ENCODE measurements around the gene PTGDR2.

Gene PTGDR2

DNA sequence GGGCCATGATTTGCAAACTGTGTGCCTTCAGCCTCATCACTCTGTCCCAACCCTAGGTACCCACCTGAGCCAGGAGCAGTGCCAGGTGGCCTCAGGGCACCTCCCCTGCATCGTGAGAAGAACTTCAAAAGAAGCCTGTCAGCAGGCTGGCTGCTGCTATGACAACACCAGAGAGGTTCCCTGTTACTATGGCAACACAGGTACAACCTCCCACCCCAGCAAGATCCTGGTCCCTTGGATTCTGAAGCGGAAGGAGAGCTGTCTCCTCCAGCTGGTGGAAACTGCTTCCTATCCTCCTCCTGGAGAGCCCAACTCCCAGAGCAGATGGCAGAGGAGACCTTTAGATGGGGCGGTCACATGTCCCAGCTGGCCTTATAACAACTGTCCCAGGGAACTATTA, 14.5 kb upstream of the PTGDR2 start:
- Histone ChIP-seq H3K79me2 (ENCODE audit: low read length) (no peaks in the 10 kb centered on the region), H3K4me2 (ENCODE audit: low read length) (no peak overlapping the region), H3K27me3 (ENCODE audit: low read depth, low read length) (no peaks in the 10 kb centered on the region), H3K9me3 (ENCODE audit: insufficient read depth, low read length) (no peaks in the 10 kb centered on the region), H3K36me3 (replicated peaks; ENCODE audit: low read depth, low read length) (no peaks in the 10 kb centered on the region), H4K20me1 (ENCODE audit: insufficient read depth, low read length) (no peaks in the 10 kb centered on the region), H2AFZ (ENCODE audit: low read depth, low read length) (no peak overlapping the region), H3K9ac (ENCODE audit: low read length) (no peak overlapping the region), H3K27ac (ENCODE audit: low read length) (no peak overlapping the region), H3K4me1 (ENCODE audit: low read length) (no peaks in the 10 kb centered on the region), H3K4me3 (ENCODE audit: low read length) (no peak overlapping the region)
- TF ChIP-seq EZH2phosphoT487 (IDR thresholded peaks at IDR 0.05; ENCODE audit: low read depth), result no peak
- TF ChIP-seq, protein P1, sequence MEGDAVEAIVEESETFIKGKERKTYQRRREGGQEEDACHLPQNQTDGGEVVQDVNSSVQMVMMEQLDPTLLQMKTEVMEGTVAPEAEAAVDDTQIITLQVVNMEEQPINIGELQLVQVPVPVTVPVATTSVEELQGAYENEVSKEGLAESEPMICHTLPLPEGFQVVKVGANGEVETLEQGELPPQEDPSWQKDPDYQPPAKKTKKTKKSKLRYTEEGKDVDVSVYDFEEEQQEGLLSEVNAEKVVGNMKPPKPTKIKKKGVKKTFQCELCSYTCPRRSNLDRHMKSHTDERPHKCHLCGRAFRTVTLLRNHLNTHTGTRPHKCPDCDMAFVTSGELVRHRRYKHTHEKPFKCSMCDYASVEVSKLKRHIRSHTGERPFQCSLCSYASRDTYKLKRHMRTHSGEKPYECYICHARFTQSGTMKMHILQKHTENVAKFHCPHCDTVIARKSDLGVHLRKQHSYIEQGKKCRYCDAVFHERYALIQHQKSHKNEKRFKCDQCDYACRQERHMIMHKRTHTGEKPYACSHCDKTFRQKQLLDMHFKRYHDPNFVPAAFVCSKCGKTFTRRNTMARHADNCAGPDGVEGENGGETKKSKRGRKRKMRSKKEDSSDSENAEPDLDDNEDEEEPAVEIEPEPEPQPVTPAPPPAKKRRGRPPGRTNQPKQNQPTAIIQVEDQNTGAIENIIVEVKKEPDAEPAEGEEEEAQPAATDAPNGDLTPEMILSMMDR (IDR thresholded peaks at IDR 0.05; ENCODE audit: low read depth, low read length), result no peak

DNA sequence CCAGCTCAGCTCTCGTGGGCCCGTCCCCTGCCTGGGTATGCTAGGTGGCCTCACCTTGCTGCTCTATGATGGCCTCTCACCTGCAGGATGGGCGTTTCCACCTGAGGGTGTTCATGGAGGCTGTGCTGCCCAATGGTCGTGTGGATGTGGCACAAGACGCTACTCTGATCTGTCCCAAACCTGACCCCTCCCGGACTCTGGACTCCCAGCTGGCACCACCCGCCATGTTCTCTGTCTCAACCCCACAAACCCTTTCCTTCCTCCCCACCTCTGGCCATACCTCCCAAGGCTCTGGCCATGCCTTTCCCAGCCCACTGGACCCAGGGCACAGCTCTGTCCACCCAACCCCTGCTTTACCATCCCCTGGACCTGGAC, 13.7 kb upstream of the PTGDR2 start:
- Histone ChIP-seq H3K27ac (ENCODE audit: low read length) (no peak overlapping the region), H2AFZ (ENCODE audit: low read depth, low read length) (no peak overlapping the region), H3K4me3 (ENCODE audit: low read length) (no peak overlapping the region), H3K79me2 (ENCODE audit: low read length) (no peaks in the 10 kb centered on the region), H3K4me1 (ENCODE audit: low read length) (no peaks in the 10 kb centered on the region), H3K9me3 (ENCODE audit: insufficient read depth, low read length) (no peaks in the 10 kb centered on the region), H3K4me2 (ENCODE audit: low read length) (no peak overlapping the region), H3K27me3 (ENCODE audit: low read depth, low read length) (no peaks in the 10 kb centered on the region), H3K36me3 (replicated peaks; ENCODE audit: low read depth, low read length) (no peaks in the 10 kb centered on the region), H4K20me1 (ENCODE audit: insufficient read depth, low read length) (no peaks in the 10 kb centered on the region), H3K9ac (ENCODE audit: low read length) (no peak overlapping the region)
- no peak for TF ChIP-seq EZH2phosphoT487 (IDR thresholded peaks at IDR 0.05; ENCODE audit: low read depth)
- TF ChIP-seq, protein P1 (IDR thresholded peaks at IDR 0.05; ENCODE audit: low read depth, low read length), result no peak

DNA sequence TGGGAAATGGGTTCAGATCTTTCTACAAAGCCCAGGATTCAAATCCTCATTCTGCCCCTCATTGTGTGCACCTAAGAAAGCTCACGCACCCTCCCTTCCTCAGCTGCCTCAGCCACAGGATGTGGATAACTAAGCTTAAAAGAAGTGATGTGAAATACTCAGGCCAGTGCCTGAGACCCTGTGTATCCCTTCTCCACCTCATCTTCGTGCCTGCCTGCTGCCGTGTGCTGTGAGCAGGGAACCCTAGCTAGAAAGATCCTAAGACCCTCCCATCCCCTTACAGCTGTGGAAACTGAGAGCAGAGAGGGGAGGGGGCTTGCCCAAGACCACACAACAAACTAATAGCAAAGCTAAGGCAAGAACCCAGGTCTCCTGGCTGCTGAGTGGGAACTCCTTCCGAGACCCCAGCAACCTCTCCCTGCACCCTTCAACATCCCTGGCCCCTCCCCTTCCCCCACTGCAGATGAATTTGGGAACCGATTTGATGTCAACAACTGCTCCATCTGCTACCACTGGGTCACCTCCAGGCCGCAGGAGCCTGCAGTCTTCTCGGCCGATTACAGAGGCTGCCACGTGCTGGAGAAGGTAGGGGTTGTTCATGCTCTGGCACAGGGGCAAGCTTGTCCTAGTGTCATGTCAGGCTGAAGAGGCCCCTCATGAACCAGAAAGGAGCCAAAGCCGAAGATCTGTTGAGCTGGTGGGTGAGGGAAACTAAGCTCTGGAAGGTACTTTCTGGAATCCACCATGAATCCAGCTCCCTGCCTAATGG, 13.1 kb upstream of the PTGDR2 start:
- Histone ChIP-seq H3K27ac (ENCODE audit: low read length) (no peak overlapping the region), H3K4me1 (ENCODE audit: low read length) (no peaks in the 10 kb centered on the region), H3K27me3 (ENCODE audit: low read depth, low read length) (no peaks in the 10 kb centered on the region), H3K4me3 (ENCODE audit: low read length) (no peak overlapping the region), H3K36me3 (replicated peaks; ENCODE audit: low read depth, low read length) (no peaks in the 10 kb centered on the region), H3K79me2 (ENCODE audit: low read length) (no peaks in the 10 kb centered on the region), H4K20me1 (ENCODE audit: insufficient read depth, low read length) (no peaks in the 10 kb centered on the region), H3K4me2 (ENCODE audit: low read length) (no peak overlapping the region), H2AFZ (ENCODE audit: low read depth, low read length) (no peak overlapping the region), H3K9me3 (ENCODE audit: insufficient read depth, low read length) (no peaks in the 10 kb centered on the region), H3K9ac (ENCODE audit: low read length) (no peak overlapping the region)
- no peak for TF ChIP-seq EZH2phosphoT487 (IDR thresholded peaks at IDR 0.05; ENCODE audit: low read depth)
- TF ChIP-seq, protein P1 (IDR thresholded peaks at IDR 0.05; ENCODE audit: low read depth, low read length), result no peak

DNA sequence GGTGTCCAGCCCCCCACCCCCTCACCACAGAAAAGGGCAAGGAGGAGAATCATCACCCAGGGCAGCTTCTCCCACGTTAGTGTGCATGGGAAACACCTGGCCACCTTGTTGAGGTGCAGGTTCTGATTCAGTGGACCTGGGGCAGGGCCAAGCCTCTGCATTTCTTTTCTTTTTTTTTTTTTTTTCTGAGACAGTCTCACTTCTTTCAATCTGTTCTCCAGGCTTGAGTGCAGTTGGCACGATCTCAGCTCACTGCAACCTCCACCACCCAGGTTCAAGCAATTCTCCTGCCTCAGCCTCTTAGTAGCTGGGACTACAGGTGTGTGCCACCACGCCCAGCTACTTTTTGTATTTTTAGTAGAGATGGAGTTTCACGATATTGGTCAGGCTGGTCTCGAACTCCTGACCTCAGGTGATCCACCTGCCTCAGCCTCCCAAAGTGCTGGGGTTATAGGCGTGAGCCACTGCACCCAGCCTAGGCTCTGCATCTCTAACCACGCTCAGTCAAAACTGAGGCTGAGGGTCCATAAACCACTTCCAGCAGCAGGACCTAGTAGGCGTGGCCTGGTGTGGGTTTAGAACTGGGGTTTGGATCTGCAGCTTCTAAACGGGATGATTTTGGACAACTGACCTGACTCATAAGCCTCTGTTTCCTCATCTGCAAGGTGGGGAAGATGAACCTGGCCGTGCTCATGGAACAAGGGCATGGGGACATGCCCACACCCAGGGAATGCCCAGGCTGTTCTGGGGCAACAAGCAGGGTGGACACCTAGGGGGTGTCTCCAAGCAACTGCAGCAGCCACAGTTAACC, 12.3 kb upstream of the PTGDR2 start:
- Histone ChIP-seq H3K4me3 (ENCODE audit: low read length) (no peak overlapping the region), H4K20me1 (ENCODE audit: insufficient read depth, low read length) (no peaks in the 10 kb centered on the region), H3K9me3 (ENCODE audit: insufficient read depth, low read length) (no peaks in the 10 kb centered on the region), H3K79me2 (ENCODE audit: low read length) (no peaks in the 10 kb centered on the region), H3K4me2 (ENCODE audit: low read length) (no peak overlapping the region), H2AFZ (ENCODE audit: low read depth, low read length) (no peak overlapping the region), H3K4me1 (ENCODE audit: low read length) (no peaks in the 10 kb centered on the region), H3K9ac (ENCODE audit: low read length) (no peak overlapping the region), H3K27me3 (ENCODE audit: low read depth, low read length) (no peaks in the 10 kb centered on the region), H3K27ac (ENCODE audit: low read length) (no peak overlapping the region), H3K36me3 (replicated peaks; ENCODE audit: low read depth, low read length) (no peaks in the 10 kb centered on the region)
- TF ChIP-seq, protein P1 (IDR thresholded peaks at IDR 0.05; ENCODE audit: low read depth, low read length), result no peak
- TF ChIP-seq EZH2phosphoT487 (IDR thresholded peaks at IDR 0.05; ENCODE audit: low read depth), result no peak

Measured in OCI-LY3 (cell line).